K562 (cell line): ENCODE data around the gene TAS2R8. TPM values are rescaled to one million over a fixed set of nuclear protein-coding genes. Genes with fewer than 3 reads are reported as not detected.

Source experiments
- ATAC-seq: fragments of 200-7000 bp; cut with Tn5 transposase; 3 replicates; pipeline ENCODE4 v1.9.1; 2020; ENCODE audit warnings: moderate library complexity
- BruUV-seq: library from RNA; stranded (reverse); fragments of 400-500 nt; replicated peaks from 2 replicates; lab custom pipeline; 2021; lab: Mats Ljungman, UMichigan
- CTCF ChIA-PET: fragments of 300-600 bp; formaldehyde crosslinking; extraction: SDS; loops from one replicate; lab custom pipeline; 2021; ENCODE audit warnings: low intra/inter-chr PET ratio; lab: Yijun Ruan, JAX
- POLR2A ChIA-PET: fragments of 300-600, 350-650 bp; sonication (Branson Sonifier 250); formaldehyde crosslinking; extraction: SDS; loops from one replicate; lab custom pipeline; 2021; ENCODE audit warnings: antibody characterized with exemption, inconsistent platforms; lab: Yijun Ruan, JAX
- DNase-seq, 4 experiments: peaks; one replicate each; pipeline versions ENCODE4 v3.0.0 to v3.0.0-alpha.2; 2011 to 2018; ENCODE audit warnings: low spot score in 3 of 4, mixed read lengths in 3 of 4; ENCODE audit errors: extremely low read depth in 1 of 4
- FAIRE-seq: peaks from 2 replicates; lab custom pipeline; 2011; peaks lifted over from hg19 to GRCh38; lab: Jason Lieb, UNC
- H2AFZ ChIP-seq: 2 replicates; pipeline ENCODE4 v1.6.0; 2011; ENCODE audit warnings: low read depth, low read length, control low read depth, inconsistent platforms
- H3K27ac ChIP-seq: fragments of 200-600 bp; 3 replicates; pipeline ENCODE4 v1.8.0; 2011; ENCODE audit warnings: low read depth, mild to moderate bottlenecking, control low read depth, inconsistent platforms, low read length, moderate library complexity, mixed read lengths; ENCODE audit errors: extremely low read depth
- H3K27me3 ChIP-seq, 2 experiments: fragments of 300-600 bp in 1 of 2; 2 replicates in 1 of 2; 3 replicates in 1 of 2; pipeline versions ENCODE4 v1.6.0 to v1.8.0; 2011; ENCODE audit warnings: inconsistent platforms in 2 of 2, low read length in 2 of 2, mild to moderate bottlenecking in 1 of 2, mixed read lengths in 1 of 2, moderate library complexity in 1 of 2; ENCODE audit not compliant: control insufficient read depth in 2 of 2, insufficient read depth in 2 of 2
- H3K36me3 ChIP-seq: fragments of 300-600 bp; 3 replicates; pipeline ENCODE4 v1.8.0; 2011; ENCODE audit warnings: mild to moderate bottlenecking, low read length, inconsistent platforms; ENCODE audit not compliant: control insufficient read depth, insufficient read depth
- H3K4me1 ChIP-seq, 2 experiments: fragments of 200-600 bp in 1 of 2; replicated peaks in 1 of 2; 2 replicates in 1 of 2; 3 replicates in 1 of 2; pipeline versions ENCODE4 v1.5.1 to v1.8.0; 2011; ENCODE audit warnings: inconsistent platforms in 2 of 2, low read length in 2 of 2, mild to moderate bottlenecking in 1 of 2, mixed read lengths in 1 of 2, moderate library complexity in 1 of 2; ENCODE audit not compliant: control insufficient read depth in 2 of 2, insufficient read depth in 2 of 2
- H3K4me2 ChIP-seq: 2 replicates; pipeline ENCODE4 v1.6.1; 2011; ENCODE audit warnings: low read length, control low read depth, inconsistent platforms, mixed read lengths; ENCODE audit not compliant: insufficient read depth
- H3K4me3 ChIP-seq: fragments of 200-600 bp; sonication (generic), shearing (Covaris generic); 2 replicates; pipeline ENCODE4 v1.5.1; 2016; ENCODE audit warnings: control low read depth, inconsistent platforms
- H3K79me2 ChIP-seq: fragments of 200-600 bp; 3 replicates; pipeline ENCODE4 v1.8.0; 2011; ENCODE audit warnings: low read length, inconsistent platforms; ENCODE audit not compliant: control insufficient read depth, insufficient read depth
- H3K9ac ChIP-seq, 2 experiments: 2 replicates each; pipeline versions ENCODE4 v1.6.0 to v1.6.1; 2011; ENCODE audit warnings: low read depth in 2 of 2, low read length in 2 of 2, control low read depth in 1 of 2, inconsistent platforms in 1 of 2, mild to moderate bottlenecking in 1 of 2, mixed read lengths in 1 of 2; ENCODE audit not compliant: insufficient read depth in 1 of 2
- H3K9me1 ChIP-seq: one replicate; pipeline ENCODE4 v1.6.0; 2011; ENCODE audit warnings: inconsistent platforms, mild to moderate bottlenecking, low read length, moderate library complexity; ENCODE audit not compliant: control insufficient read depth, insufficient read depth
- H3K9me3 ChIP-seq: replicated peaks from 2 replicates; pipeline ENCODE4 v1.5.1; 2011; ENCODE audit warnings: low read depth, low read length, inconsistent platforms; ENCODE audit not compliant: control insufficient read depth, insufficient read depth
- H4K20me1 ChIP-seq: replicated peaks from 2 replicates; pipeline ENCODE4 v1.6.1; 2011; ENCODE audit warnings: low read length, inconsistent platforms, mixed read lengths; ENCODE audit not compliant: control insufficient read depth, insufficient read depth
- DMBX1 ChIP-seq: fragments of 250-450 bp; sonication (Bioruptor Pico); IDR thresholded peaks from 2 replicates; pipeline ENCODE4 v1.8.0; 2022; ENCODE audit warnings: inconsistent platforms, mild to moderate bottlenecking, moderate library complexity, borderline replicate concordance
- MECOM ChIP-seq: fragments of 250-450 bp; sonication (Bioruptor Pico); IDR thresholded peaks from 2 replicates; pipeline ENCODE4 v1.8.0; 2022; ENCODE audit warnings: inconsistent platforms
- ZNF12 ChIP-seq: sonication (generic); formaldehyde crosslinking; IDR thresholded peaks from 2 replicates; pipeline ENCODE4 v1.4.0; 2020; ENCODE audit warnings: mild to moderate bottlenecking, missing genetic modification reagents
- ZNF23 ChIP-seq: fragments of 250-450 bp; sonication (Bioruptor Pico); IDR thresholded peaks from 2 replicates; pipeline ENCODE4 v1.4.0; 2020; ENCODE audit warnings: mild to moderate bottlenecking
- ZNF644 ChIP-seq: fragments of 200-800 bp; sonication (Bioruptor generic); IDR thresholded peaks from 2 replicates; pipeline ENCODE4 v1.6.1; 2016; ENCODE audit warnings: low read depth, missing genetic modification characterization, missing compliant biosample characterization
- ZNF695 ChIP-seq: fragments of 450-650 bp; formaldehyde crosslinking; IDR thresholded peaks from 2 replicates; pipeline ENCODE4 v1.4.0; 2020; ENCODE audit warnings: mild to moderate bottlenecking, moderate library complexity
- WGBS: fragments of 100-300 bp; shearing (Covaris generic); methylation state at CpG from one replicate; pipeline ENCODE4 v1.1.6; 2016; ENCODE audit warnings: low coverage, mixed read lengths; ENCODE audit not compliant: insufficient coverage; ENCODE audit errors: missing lambda C conversion rate; 5-methylcytosine and 5-hydroxymethylcytosine counted together
- in situ Hi-C: fragments of 300-500 bp; cut with MboI; formaldehyde crosslinking; loops from 4 replicates; pipeline ENCODE4 v1.15.0; 2018; ENCODE audit warnings: inconsistent platforms, mixed read lengths
- intact Hi-C: fragments of 100-400 bp; cut with micrococcal nuclease; formaldehyde crosslinking; loops from 2 replicates; pipeline ENCODE4 v1.14.2; 2022
- polyA plus RNA-seq, 8 experiments: library from polyadenylated mRNA; depleted of rRNA in 4 of 8; stranded (reverse) in 5 of 8; unstranded in 3 of 8; fragments of >200 nt; fragmentation: Nextera tagmentation in 2 of 8; fragmentation: Illumina TruSeq in 1 of 8; extraction: Ambion mirVana in 2 of 8; extraction: Trizol in 1 of 8; gene quantifications; 2 replicates each; pipeline versions ENCODE4 v1.2.1 to v1.2.3, GENCODE V29; 2011 to 2014; ENCODE audit warnings: inconsistent platforms in 1 of 8, missing spikeins in 1 of 8
- total RNA-seq, 7 experiments: library from RNA; depleted of rRNA in 6 of 7; stranded (reverse); fragments of >200 nt in 6 of 7; fragmentation: Illumina TruSeq in 2 of 7; extraction: Trizol in 2 of 7; gene quantifications; 2 replicates each; pipeline versions ENCODE4 v1.2.1 to v1.2.3, GENCODE V29; 2011 to 2021; ENCODE audit warnings: low replicate concordance in 1 of 7
- TF ChIP-seq, protein P1 (sequence below): fragments of 450-650 bp; IDR thresholded peaks from 2 replicates; pipeline ENCODE4 v1.6.1; 2018; ENCODE audit not compliant: partially characterized antibody

The TAS2R8 gene
- total and polyA plus RNA-seq, 9 of the 15 experiments (the other 6 are each of a cell fraction or from before 2014, with no cell fraction given), result not detected

DNA sequence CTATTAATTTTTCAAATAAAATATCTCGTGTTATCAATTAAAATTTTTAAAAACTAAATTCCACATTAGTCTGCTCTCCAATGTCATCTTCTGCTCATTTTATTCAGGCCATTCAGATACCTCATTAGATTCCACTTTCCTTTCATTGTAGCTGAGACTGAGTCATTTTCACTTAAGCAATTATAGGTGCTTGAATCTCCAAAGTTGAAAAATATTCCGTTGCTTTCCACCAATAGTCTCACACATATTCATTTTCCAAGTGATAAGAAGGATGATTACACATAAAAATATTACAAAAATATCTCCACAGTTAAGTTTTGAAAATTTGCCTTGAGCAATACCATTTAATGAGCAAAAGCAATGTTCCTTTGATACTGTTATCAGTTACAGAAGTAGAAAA lies 47.4 kb downstream of the TAS2R8 start:
- POLR2A ChIA-PET, result no interaction called here
- H3K4me2 ChIP-seq, result no peak overlapping the region
- no peak overlapping the region for H2AFZ ChIP-seq
- FAIRE-seq, result no peak
- 0% methylated on average over 2 of the region's 2 CpGs for WGBS
- TF ChIP-seq, protein P1, sequence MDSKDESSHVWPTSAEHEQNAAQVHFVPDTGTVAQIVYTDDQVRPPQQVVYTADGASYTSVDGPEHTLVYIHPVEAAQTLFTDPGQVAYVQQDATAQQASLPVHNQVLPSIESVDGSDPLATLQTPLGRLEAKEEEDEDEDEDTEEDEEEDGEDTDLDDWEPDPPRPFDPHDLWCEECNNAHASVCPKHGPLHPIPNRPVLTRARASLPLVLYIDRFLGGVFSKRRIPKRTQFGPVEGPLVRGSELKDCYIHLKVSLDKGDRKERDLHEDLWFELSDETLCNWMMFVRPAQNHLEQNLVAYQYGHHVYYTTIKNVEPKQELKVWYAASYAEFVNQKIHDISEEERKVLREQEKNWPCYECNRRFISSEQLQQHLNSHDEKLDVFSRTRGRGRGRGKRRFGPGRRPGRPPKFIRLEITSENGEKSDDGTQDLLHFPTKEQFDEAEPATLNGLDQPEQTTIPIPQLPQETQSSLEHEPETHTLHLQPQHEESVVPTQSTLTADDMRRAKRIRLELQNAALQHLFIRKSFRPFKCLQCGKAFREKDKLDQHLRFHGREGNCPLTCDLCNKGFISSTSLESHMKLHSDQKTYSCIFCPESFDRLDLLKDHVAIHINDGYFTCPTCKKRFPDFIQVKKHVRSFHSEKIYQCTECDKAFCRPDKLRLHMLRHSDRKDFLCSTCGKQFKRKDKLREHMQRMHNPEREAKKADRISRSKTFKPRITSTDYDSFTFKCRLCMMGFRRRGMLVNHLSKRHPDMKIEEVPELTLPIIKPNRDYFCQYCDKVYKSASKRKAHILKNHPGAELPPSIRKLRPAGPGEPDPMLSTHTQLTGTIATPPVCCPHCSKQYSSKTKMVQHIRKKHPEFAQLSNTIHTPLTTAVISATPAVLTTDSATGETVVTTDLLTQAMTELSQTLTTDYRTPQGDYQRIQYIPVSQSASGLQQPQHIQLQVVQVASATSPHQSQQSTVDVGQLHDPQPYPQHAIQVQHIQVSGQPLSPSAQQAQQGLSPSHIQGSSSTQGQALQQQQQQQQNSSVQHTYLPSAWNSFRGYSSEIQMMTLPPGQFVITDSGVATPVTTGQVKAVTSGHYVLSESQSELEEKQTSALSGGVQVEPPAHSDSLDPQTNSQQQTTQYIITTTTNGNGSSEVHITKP, result no peak
- TF ChIP-seq DMBX1 (CRISPR knock-in tag) (no peak), MECOM (CRISPR knock-in tag) (no peak), ZNF23 (CRISPR knock-in tag) (no peak), ZNF12 (no peak), ZNF695 (CRISPR knock-in tag) (no peak), ZNF644 (no peak)
- TF ChIP-seq, all 486 proteins: peak for 0
- Histone ChIP-seq H3K4me1 (no peaks in the 10 kb centered on the region), H3K79me2 (no peaks in the 10 kb centered on the region), H3K9me1 (no peaks in the 10 kb centered on the region), H3K27ac (no peak overlapping the region), H3K36me3 (no peaks in the 10 kb centered on the region), H4K20me1 (no peaks in the 10 kb centered on the region), H3K4me3 (no peak overlapping the region), H3K9ac (no peak overlapping the region), H3K9me3 (no peaks in the 10 kb centered on the region), H3K27me3 (no peaks in the 10 kb centered on the region)
- CTCF ChIA-PET, result no interaction called here
- intact Hi-C loops (loop anchor here (10.0 kb wide), 1 partner anchor 525 kb away; no protein-coding TSS in a partner anchor), in situ Hi-C loops (no loop called here)
- ATAC-seq, result no peak
- BruUV-seq, result no TSS peak
- no peak for DNase-seq
